H1 (cell line): ENCODE measurements around the gene JPH3. TPM values are rescaled to one million over a fixed set of nuclear protein-coding genes. Genes with fewer than 3 reads are reported as not detected.
A peak's percentile ranks its signal among the peaks of the same experiment; 100 is the strongest.

Experiments
- CTCF ChIA-PET: fragments of 300-600 bp; sonication (Branson Sonifier 250); formaldehyde crosslinking; loops from one replicate; lab custom pipeline; 2021; ENCODE audit not compliant: partially characterized antibody; lab: Charles Lee
- POLR2A ChIA-PET: fragments of 300-600 bp; sonication (Branson Sonifier 250); formaldehyde crosslinking; loops from one replicate; lab custom pipeline; 2021; ENCODE audit warnings: inconsistent platforms; ENCODE audit not compliant: partially characterized antibody; lab: Charles Lee
- DNase-seq, 2 experiments: peaks; one replicate each; pipeline versions ENCODE4 v3.0.0 to v3.0.0-alpha.2; 2010 to 2022; ENCODE audit warnings: low spot score in 2 of 2, low read depth in 1 of 2, mixed read lengths in 1 of 2
- FAIRE-seq: peaks from 2 replicates; lab custom pipeline; 2011; peaks lifted over from hg19 to GRCh38; lab: Jason Lieb, UNC
- H2AFZ ChIP-seq: 2 replicates; pipeline ENCODE4 v1.8.1; 2012; ENCODE audit warnings: low read length, inconsistent platforms
- H2AK5ac ChIP-seq: 2 replicates; pipeline ENCODE4 v1.6.1; 2013; ENCODE audit warnings: low read depth, low read length
- H2BK120ac ChIP-seq: replicated peaks from 2 replicates; pipeline ENCODE3; 2013; ENCODE audit warnings: low read depth, low read length, inconsistent platforms
- H2BK12ac ChIP-seq: 2 replicates; pipeline ENCODE4 v1.6.1; 2013; ENCODE audit warnings: low read depth, low read length
- H2BK15ac ChIP-seq: 2 replicates; pipeline ENCODE4 v1.6.1; 2013; ENCODE audit warnings: low read length
- H2BK20ac ChIP-seq: 2 replicates; pipeline ENCODE4 v1.6.1; 2013; ENCODE audit warnings: low read length
- H2BK5ac ChIP-seq: 2 replicates; pipeline ENCODE4 v1.6.1; 2013; ENCODE audit warnings: low read depth, low read length
- H3K14ac ChIP-seq: 2 replicates; pipeline ENCODE4 v1.6.1; 2013; ENCODE audit warnings: inconsistent platforms; ENCODE audit not compliant: insufficient read length
- H3K18ac ChIP-seq: 2 replicates; pipeline ENCODE4 v1.6.1; 2013; ENCODE audit warnings: low read length; ENCODE audit errors: extremely low read depth
- H3K23ac ChIP-seq: 2 replicates; pipeline ENCODE4 v1.6.1; 2013; ENCODE audit warnings: inconsistent platforms; ENCODE audit not compliant: insufficient read length
- H3K23me2 ChIP-seq: 2 replicates; pipeline ENCODE4 v1.6.1; 2013; ENCODE audit warnings: low read depth, low read length
- H3K27ac ChIP-seq: 2 replicates; pipeline ENCODE4 v1.6.1; 2011; ENCODE audit warnings: low read depth, low read length, inconsistent platforms
- H3K27me3 ChIP-seq, 4 experiments: replicated peaks in 1 of 4; 1 replicate in 1 of 4; 2 replicates in 3 of 4; pipeline versions ENCODE4 v1.6.1 to v1.8.1; 2011 to 2013; ENCODE audit warnings: low read length in 3 of 4, mild to moderate bottlenecking in 3 of 4, inconsistent platforms in 2 of 4, mixed read lengths in 2 of 4, moderate library complexity in 1 of 4; ENCODE audit not compliant: control insufficient read depth in 3 of 4, insufficient read depth in 3 of 4; ENCODE audit errors: extremely low read depth in 1 of 4
- H3K36me3 ChIP-seq, 4 experiments: 2 replicates each; pipeline versions ENCODE4 v1.6.1 to v1.8.1; 2011 to 2013; ENCODE audit warnings: mild to moderate bottlenecking in 4 of 4, low read length in 3 of 4, moderate library complexity in 2 of 4, control low read depth in 1 of 4, inconsistent platforms in 1 of 4; ENCODE audit not compliant: insufficient read depth in 4 of 4, control insufficient read depth in 2 of 4
- H3K4ac ChIP-seq: replicated peaks from 2 replicates; pipeline ENCODE3; 2013; ENCODE audit warnings: low read length, low read depth, mixed read lengths, inconsistent platforms; ENCODE audit not compliant: insufficient read length
- H3K4me1 ChIP-seq, 4 experiments: replicated peaks in 1 of 4; 1 replicate in 1 of 4; 2 replicates in 3 of 4; pipeline versions ENCODE4 v1.6.1 to v1.8.1; 2011 to 2013; ENCODE audit warnings: low read length in 3 of 4, inconsistent platforms in 2 of 4, mixed read lengths in 1 of 4; ENCODE audit not compliant: insufficient read depth in 4 of 4, control insufficient read depth in 3 of 4
- H3K4me2 ChIP-seq, 2 experiments: 2 replicates each; pipeline versions ENCODE4 v1.6.1 to v1.8.1; 2011 to 2013; ENCODE audit warnings: low read depth in 2 of 2, low read length in 2 of 2, control low read depth in 1 of 2, inconsistent platforms in 1 of 2, mild to moderate bottlenecking in 1 of 2; ENCODE audit not compliant: insufficient read depth in 1 of 2
- H3K4me3 ChIP-seq, 4 experiments: fragments of 200-600, 300-600 bp in 1 of 4; sonication (generic), shearing (Covaris generic), sonication (Bioruptor Twin) in 1 of 4; 2 replicates each; pipeline versions ENCODE4 v1.5.1 to v1.8.1; 2011 to 2016; ENCODE audit warnings: low read length in 4 of 4, low read depth in 3 of 4, control low read depth in 2 of 4, inconsistent platforms in 2 of 4, mild to moderate bottlenecking in 2 of 4, mixed read lengths in 1 of 4, moderate library complexity in 1 of 4; ENCODE audit not compliant: insufficient read depth in 2 of 4; ENCODE audit errors: extremely low read depth in 1 of 4
- H3K56ac ChIP-seq: replicated peaks from 2 replicates; pipeline ENCODE3; 2013; ENCODE audit warnings: low read depth, mild to moderate bottlenecking, mixed read lengths, low read length, inconsistent platforms; ENCODE audit not compliant: insufficient read length
- H3K79me1 ChIP-seq: 2 replicates; pipeline ENCODE4 v1.6.1; 2013; ENCODE audit warnings: low read depth, low read length, control low read depth
- H3K79me2 ChIP-seq, 2 experiments: 2 replicates each; pipeline versions ENCODE4 v1.6.1 to v1.8.1; 2012 to 2013; ENCODE audit warnings: low read length in 2 of 2, mild to moderate bottlenecking in 2 of 2, inconsistent platforms in 1 of 2; ENCODE audit not compliant: insufficient read depth in 2 of 2, control insufficient read depth in 1 of 2
- H3K9ac ChIP-seq, 4 experiments: replicated peaks in 1 of 4; 1 replicate in 1 of 4; 2 replicates in 3 of 4; pipeline versions ENCODE4 v1.6.1 to v1.8.1; 2011 to 2013; ENCODE audit warnings: low read depth in 3 of 4, low read length in 3 of 4, control low read depth in 2 of 4, mild to moderate bottlenecking in 2 of 4, moderate library complexity in 2 of 4, inconsistent platforms in 1 of 4; ENCODE audit errors: extremely low read depth in 1 of 4
- H3K9me3 ChIP-seq, 2 experiments: 2 replicates each; pipeline versions ENCODE4 v1.6.1 to v1.8.1; 2012 to 2013; ENCODE audit warnings: mild to moderate bottlenecking in 2 of 2, moderate library complexity in 2 of 2, control low read depth in 1 of 2, inconsistent platforms in 1 of 2, low read depth in 1 of 2, low read length in 1 of 2, mixed read lengths in 1 of 2; ENCODE audit not compliant: insufficient read depth in 2 of 2
- H4K20me1 ChIP-seq, 2 experiments: replicated peaks in 1 of 2; 2 replicates each; pipeline versions ENCODE3 to v1.8.1; 2011 to 2013; ENCODE audit warnings: inconsistent platforms in 2 of 2, low read length in 2 of 2, mild to moderate bottlenecking in 1 of 2; ENCODE audit not compliant: insufficient read depth in 2 of 2, control insufficient read depth in 1 of 2
- H4K5ac ChIP-seq: 2 replicates; pipeline ENCODE4 v1.6.1; 2013; ENCODE audit warnings: low read length, low read depth, mixed read lengths, inconsistent platforms; ENCODE audit not compliant: insufficient read length
- H4K8ac ChIP-seq: 2 replicates; pipeline ENCODE4 v1.8.0; 2013; ENCODE audit warnings: mild to moderate bottlenecking, moderate library complexity, low read length, inconsistent platforms; ENCODE audit not compliant: insufficient read depth; ENCODE audit errors: extremely low read depth
- H4K91ac ChIP-seq: replicated peaks from 2 replicates; pipeline ENCODE3; 2013; ENCODE audit warnings: low read length, mixed read lengths, inconsistent platforms; ENCODE audit not compliant: insufficient read length
- RAD21 ChIP-seq, 2 experiments: IDR thresholded peaks in 1 of 2; conservative IDR thresholded peaks in 1 of 2; 2 replicates each; pipeline ENCODE4 v1.6.1; 2011; ENCODE audit warnings: low read depth in 2 of 2, low read length in 2 of 2, improper control_type of control experiment in 1 of 2, inconsistent platforms in 1 of 2, mild to moderate bottlenecking in 1 of 2, moderate library complexity in 1 of 2
- SIRT6 ChIP-seq: IDR thresholded peaks from one replicate; pipeline ENCODE4 v1.7.1; 2012; ENCODE audit warnings: low read length, inconsistent platforms
- WGBS, 2 experiments: shearing (Covaris generic) in 1 of 2; methylation state at CpG; one replicate each; pipeline versions ENCODE4 v1.1.6 to v1.1.7; 2013 to 2015; ENCODE audit warnings: low lambda C conversion rate in 2 of 2, mixed read lengths in 2 of 2, inconsistent platforms in 1 of 2, low coverage in 1 of 2, missing lambda C conversion rate in 1 of 2; ENCODE audit not compliant: insufficient replicate concordance in 2 of 2, insufficient coverage in 1 of 2, insufficient read length in 1 of 2; ENCODE audit errors: extremely low coverage in 1 of 2, missing lambda C conversion rate in 1 of 2; 5-methylcytosine and 5-hydroxymethylcytosine counted together
- polyA plus RNA-seq, 7 experiments: library from polyadenylated mRNA; depleted of rRNA in 3 of 7; stranded (reverse) in 5 of 7; unstranded in 2 of 7; fragments of >200 nt in 5 of 7; fragments of 200-250 nt in 2 of 7; gene quantifications; 1 replicate in 5 of 7; 2 replicates in 1 of 7; 4 replicates in 1 of 7; pipeline versions ENCODE4 v1.2.1 to v1.2.3, GENCODE V29; 2011 to 2013; ENCODE audit warnings: missing spikeins in 2 of 7, mixed read lengths in 2 of 7
- total RNA-seq: library from RNA; stranded (reverse); fragmentation: NEBNext Ultra II Directional; extraction: Animal tissue kit (Norgen Biotek cat#: 25700); gene quantifications from 2 replicates; pipeline ENCODE4 v1.2.1, GENCODE V29; 2021

JPH3 gene
- total and polyA plus RNA-seq, 2 of the 8 experiments (the other 6 are each of a cell fraction or from before 2014, with no cell fraction given) = 10.3 to 28.3 TPM

- Histone ChIP-seq H3K4me3 (no peak overlapping the region), H3K79me1 (peaks cover 2% of the 10 kb centered on the region), H3K56ac (no peak overlapping the region), H3K9me3 (no peaks in the 10 kb centered on the region), H4K91ac (no peak overlapping the region), H2BK20ac (no peak overlapping the region), H3K23ac (no peak overlapping the region), H2BK5ac (peak overlapping the region; percentile 24; the same call in 1 of the 2 replicates), H4K8ac (no peak overlapping the region), H3K4me1 (peaks cover 0 to 25% (median 9%) of the 10 kb centered on the region in 4 experiments; a peak in 6 of 7 replicates), H3K36me3 (peaks cover 0 to 3% (median 0%) of the 10 kb centered on the region in 4 experiments; a peak in 1 of 8 replicates), H4K5ac (no peak overlapping the region), H3K27me3 (no peaks in the 10 kb centered on the region), H3K14ac (no peak overlapping the region), H2BK120ac (no peak overlapping the region), H3K4me2 (no peak overlapping the region), H3K23me2 (no peaks in the 10 kb centered on the region), H4K20me1 (peaks cover 0 to 2% of the 10 kb centered on the region in 2 experiments), H3K4ac (no peak overlapping the region), H2AK5ac (no peak overlapping the region), H3K9ac (no peak overlapping the region), H2BK15ac (no peak overlapping the region), H3K79me2 (no peaks in the 10 kb centered on the region), H2AFZ (no peak overlapping the region), H3K18ac (no peak overlapping the region), H3K27ac (no peak overlapping the region), H2BK12ac (no peak overlapping the region)
- TF ChIP-seq RAD21 (IDR thresholded peaks at IDR 0.05 in 1 of 2, conservative IDR thresholded peaks at IDR 0.05 in 1 of 2; ENCODE audit: low read depth in 2 of 2, low read length in 2 of 2) = no peak
- no peak for TF ChIP-seq SIRT6
- CTCF ChIA-PET = interaction anchor here (0.8 to 4.3 kb wide), 12 partner anchors 8 to 253 kb away, joined by 3 to 15 read pairs (median 6); no protein-coding TSS in a partner anchor
- no peak for FAIRE-seq
- WGBS, 2 experiments = 85% methylated on average over 22 of the region's 25 CpGs; no CpG with 5 or more reads in 1 of the 2 experiments
- no peak for DNase-seq
- POLR2A ChIA-PET = no interaction called here
These were observed 52.5 kb downstream of the JPH3 start for GRCh38 chr16:87654826-87655225.
